ENCODE data around the gene ALK.

The ALK gene

GRCh38 chr2:29819570-29819969, 101.8 kb downstream of the ALK start:
- no peak overlapping the region for H2AFZ ChIP-seq (ENCODE audit: low read length)

GRCh38 chr2:29817801-29818680, 103.3 kb downstream of the ALK start:
- no peak overlapping the region for H3K4me2 ChIP-seq (ENCODE audit: insufficient read depth, low read length, poor library complexity, severe bottlenecking)
- H2BK5ac ChIP-seq (ENCODE audit: low read length), result no peak overlapping the region
- no peak overlapping the region for H2BK12ac ChIP-seq (ENCODE audit: low read length)
- H3K14ac ChIP-seq (ENCODE audit: low read length), result no peak overlapping the region
- H4K8ac ChIP-seq (ENCODE audit: low read depth, low read length), result no peak overlapping the region
- no peak overlapping the region for H2BK120ac ChIP-seq (ENCODE audit: low read depth, low read length)
- H3K36me3 ChIP-seq (replicated peaks in 1 of 2; ENCODE audit: control insufficient read depth in 2 of 2, insufficient read depth in 2 of 2, low read length in 2 of 2), result no peaks in the 10 kb centered on the region
- H3K18ac ChIP-seq (ENCODE audit: low read length), result no peak overlapping the region
- no peaks in the 10 kb centered on the region for H3K79me1 ChIP-seq (ENCODE audit: low read depth, low read length)
- H2AFZ ChIP-seq (ENCODE audit: low read length), result peak overlapping the region; percentile 38
- no CpG with 5 or more reads among the region's 26 CpGs for WGBS, 2 donors (ENCODE audit: extremely low coverage in 2 of 2, insufficient read length in 2 of 2, insufficient replicate concordance in 1 of 2)
- no peak overlapping the region for H2BK15ac ChIP-seq (ENCODE audit: low read length)
- no peak overlapping the region for H2AK5ac ChIP-seq (ENCODE audit: low read depth, low read length)
- no peak overlapping the region for H3K9ac ChIP-seq (ENCODE audit: low read depth, low read length, poor library complexity)
- peaks cover 9 to 17% of the 10 kb centered on the region in 2 donors for H3K4me1 ChIP-seq (ENCODE audit: control insufficient read depth in 2 of 2, insufficient read depth in 1 of 2, low read depth in 1 of 2, low read length in 2 of 2)
- H3K27me3 ChIP-seq (ENCODE audit: control insufficient read depth in 3 of 3, insufficient read depth in 3 of 3, low read depth in 1 of 3, low read length in 3 of 3), result no peaks in the 10 kb centered on the region
- no peak overlapping the region for H3K4me3 ChIP-seq (ENCODE audit: low read length in 2 of 2)
- H3K27ac ChIP-seq (replicated peaks; ENCODE audit: low read length), result no peak overlapping the region
- peaks cover 0 to 8% of the 10 kb centered on the region in 2 donors for H3K9me3 ChIP-seq (replicated peaks in 1 of 2; ENCODE audit: control insufficient read depth in 2 of 2, insufficient read depth in 1 of 2, low read depth in 1 of 2, low read length in 2 of 2)
- no peak for DNase-seq (ENCODE audit: low spot score)
- H3K4ac ChIP-seq (ENCODE audit: low read length), result no peak overlapping the region
- no peak overlapping the region for H3K23ac ChIP-seq (ENCODE audit: low read depth, low read length, poor library complexity)
- H4K91ac ChIP-seq (ENCODE audit: low read depth, low read length, poor library complexity), result no peak overlapping the region

More at GRCh38 chr2:29819570-29819969, 101.8 kb downstream of the ALK start:
- no peak overlapping the region for H3K4me2 ChIP-seq (ENCODE audit: insufficient read depth, low read length, poor library complexity, severe bottlenecking)
- no peak overlapping the region for H3K4ac ChIP-seq (ENCODE audit: low read length)
- H3K23ac ChIP-seq (ENCODE audit: low read depth, low read length, poor library complexity), result no peak overlapping the region
- no peaks in the 10 kb centered on the region for H3K27me3 ChIP-seq (ENCODE audit: control insufficient read depth in 3 of 3, insufficient read depth in 3 of 3, low read depth in 1 of 3, low read length in 3 of 3)
- no peak overlapping the region for H3K27ac ChIP-seq (replicated peaks; ENCODE audit: low read length)
- no peak overlapping the region for H4K91ac ChIP-seq (ENCODE audit: low read depth, low read length, poor library complexity)
- no peak overlapping the region for H2BK5ac ChIP-seq (ENCODE audit: low read length)
- no peak overlapping the region for H2BK120ac ChIP-seq (ENCODE audit: low read depth, low read length)
- H4K8ac ChIP-seq (ENCODE audit: low read depth, low read length), result no peak overlapping the region
- H3K4me3 ChIP-seq (ENCODE audit: low read length in 2 of 2), result no peak overlapping the region
- H2BK15ac ChIP-seq (ENCODE audit: low read length), result no peak overlapping the region
- H2AK5ac ChIP-seq (ENCODE audit: low read depth, low read length), result no peak overlapping the region
- no peaks in the 10 kb centered on the region for H3K79me1 ChIP-seq (ENCODE audit: low read depth, low read length)
- no peak overlapping the region for H3K14ac ChIP-seq (ENCODE audit: low read length)
- no peak for DNase-seq (ENCODE audit: low spot score)
- H3K18ac ChIP-seq (ENCODE audit: low read length), result no peak overlapping the region
- no peak overlapping the region for H2BK12ac ChIP-seq (ENCODE audit: low read length)
- H3K36me3 ChIP-seq (replicated peaks in 1 of 2; ENCODE audit: control insufficient read depth in 2 of 2, insufficient read depth in 2 of 2, low read length in 2 of 2), result no peaks in the 10 kb centered on the region
- H3K9me3 ChIP-seq (replicated peaks in 1 of 2; ENCODE audit: control insufficient read depth in 2 of 2, insufficient read depth in 1 of 2, low read depth in 1 of 2, low read length in 2 of 2), result peaks cover 0 to 22% of the 10 kb centered on the region in 2 donors
- peaks cover 9 to 17% of the 10 kb centered on the region in 2 donors for H3K4me1 ChIP-seq (ENCODE audit: control insufficient read depth in 2 of 2, insufficient read depth in 1 of 2, low read depth in 1 of 2, low read length in 2 of 2)
- no peak overlapping the region for H3K9ac ChIP-seq (ENCODE audit: low read depth, low read length, poor library complexity)

GRCh38 chr2:29817299-29817698, 104.1 kb downstream of the ALK start:
- Histone ChIP-seq H3K4me3 (ENCODE audit: low read length in 2 of 2) (no peak overlapping the region), H3K18ac (ENCODE audit: low read length) (no peak overlapping the region), H3K4ac (ENCODE audit: low read length) (no peak overlapping the region), H4K91ac (ENCODE audit: low read depth, low read length, poor library complexity) (no peak overlapping the region), H3K4me1 (ENCODE audit: control insufficient read depth in 2 of 2, insufficient read depth in 1 of 2, low read depth in 1 of 2, low read length in 2 of 2) (peaks cover 9 to 17% of the 10 kb centered on the region in 2 donors), H3K36me3 (replicated peaks in 1 of 2; ENCODE audit: control insufficient read depth in 2 of 2, insufficient read depth in 2 of 2, low read length in 2 of 2) (no peaks in the 10 kb centered on the region), H3K23ac (ENCODE audit: low read depth, low read length, poor library complexity) (no peak overlapping the region), H2BK120ac (ENCODE audit: low read depth, low read length) (no peak overlapping the region), H4K8ac (ENCODE audit: low read depth, low read length) (no peak overlapping the region), H2BK12ac (ENCODE audit: low read length) (no peak overlapping the region), H3K14ac (ENCODE audit: low read length) (no peak overlapping the region), H3K9ac (ENCODE audit: low read depth, low read length, poor library complexity) (no peak overlapping the region), H3K79me1 (ENCODE audit: low read depth, low read length) (no peaks in the 10 kb centered on the region), H2BK5ac (ENCODE audit: low read length) (no peak overlapping the region), H3K9me3 (replicated peaks in 1 of 2; ENCODE audit: control insufficient read depth in 2 of 2, insufficient read depth in 1 of 2, low read depth in 1 of 2, low read length in 2 of 2) (peaks cover 0 to 2% of the 10 kb centered on the region in 2 donors), H2AFZ (ENCODE audit: low read length) (peak overlapping the region; percentile 38), H3K27me3 (ENCODE audit: control insufficient read depth in 3 of 3, insufficient read depth in 3 of 3, low read depth in 1 of 3, low read length in 3 of 3) (no peaks in the 10 kb centered on the region), H2AK5ac (ENCODE audit: low read depth, low read length) (no peak overlapping the region), H3K4me2 (ENCODE audit: insufficient read depth, low read length, poor library complexity, severe bottlenecking) (no peak overlapping the region), H2BK15ac (ENCODE audit: low read length) (no peak overlapping the region), H3K27ac (replicated peaks; ENCODE audit: low read length) (no peak overlapping the region)
- WGBS, 2 donors (ENCODE audit: extremely low coverage in 2 of 2, insufficient read length in 2 of 2, insufficient replicate concordance in 1 of 2), result no CpG with 5 or more reads among the region's 4 CpGs
- DNase-seq (ENCODE audit: low spot score), result no peak

GRCh38 chr2:29816651-29817050, 104.7 kb downstream of the ALK start:
- no peak overlapping the region for H3K23ac ChIP-seq (ENCODE audit: low read depth, low read length, poor library complexity)
- no peaks in the 10 kb centered on the region for H3K9me3 ChIP-seq (replicated peaks in 1 of 2; ENCODE audit: control insufficient read depth in 2 of 2, insufficient read depth in 1 of 2, low read depth in 1 of 2, low read length in 2 of 2)
- H3K27me3 ChIP-seq (ENCODE audit: control insufficient read depth in 3 of 3, insufficient read depth in 3 of 3, low read depth in 1 of 3, low read length in 3 of 3), result no peaks in the 10 kb centered on the region
- no peak overlapping the region for H4K8ac ChIP-seq (ENCODE audit: low read depth, low read length)
- H3K4ac ChIP-seq (ENCODE audit: low read length), result no peak overlapping the region
- no peak overlapping the region for H4K91ac ChIP-seq (ENCODE audit: low read depth, low read length, poor library complexity)
- H3K18ac ChIP-seq (ENCODE audit: low read length), result no peak overlapping the region
- H2BK15ac ChIP-seq (ENCODE audit: low read length), result no peak overlapping the region
- no peak overlapping the region for H2BK5ac ChIP-seq (ENCODE audit: low read length)
- H3K36me3 ChIP-seq (replicated peaks in 1 of 2; ENCODE audit: control insufficient read depth in 2 of 2, insufficient read depth in 2 of 2, low read length in 2 of 2), result no peaks in the 10 kb centered on the region
- DNase-seq (ENCODE audit: low spot score), result no peak
- H3K27ac ChIP-seq (replicated peaks; ENCODE audit: low read length), result no peak overlapping the region
- no peak overlapping the region for H3K9ac ChIP-seq (ENCODE audit: low read depth, low read length, poor library complexity)
- H2BK12ac ChIP-seq (ENCODE audit: low read length), result no peak overlapping the region
- H3K79me1 ChIP-seq (ENCODE audit: low read depth, low read length), result no peaks in the 10 kb centered on the region
- no peak overlapping the region for H2BK120ac ChIP-seq (ENCODE audit: low read depth, low read length)
- H3K4me3 ChIP-seq (ENCODE audit: low read length in 2 of 2), result no peak overlapping the region
- peak overlapping the region; percentile 41 for H2AFZ ChIP-seq (ENCODE audit: low read length)
- no peak overlapping the region for H3K14ac ChIP-seq (ENCODE audit: low read length)
- H3K4me2 ChIP-seq (ENCODE audit: insufficient read depth, low read length, poor library complexity, severe bottlenecking), result no peak overlapping the region
- no peak overlapping the region for H2AK5ac ChIP-seq (ENCODE audit: low read depth, low read length)
- H3K4me1 ChIP-seq (ENCODE audit: control insufficient read depth in 2 of 2, insufficient read depth in 1 of 2, low read depth in 1 of 2, low read length in 2 of 2), result peaks cover 9 to 17% of the 10 kb centered on the region in 2 donors
- no CpG with 5 or more reads among the region's 4 CpGs for WGBS, 2 donors (ENCODE audit: extremely low coverage in 2 of 2, insufficient read length in 2 of 2, insufficient replicate concordance in 1 of 2)

All from neuronal stem cell (in vitro differentiated cells).